MM.1S (cell line): ENCODE data around the gene TPCN1.

Source experiments
- DNase-seq: peaks from one replicate; pipeline ENCODE4 v3.0.0-alpha.2; 2015
- H2AFZ ChIP-seq: fragments of 300-600 bp; sonication (generic); 2 replicates; pipeline ENCODE4 v1.6.0; 2016; ENCODE audit warnings: antibody characterized with exemption, low read length
- H3F3A ChIP-seq: fragments of 300-600 bp; sonication (generic); 2 replicates; pipeline ENCODE4 v1.6.1; 2016; ENCODE audit warnings: mild to moderate bottlenecking, antibody characterized with exemption, low read length, moderate library complexity, mixed read lengths; ENCODE audit not compliant: insufficient read depth
- H3K27ac ChIP-seq: fragments of 300-600 bp; sonication (generic); 2 replicates; pipeline ENCODE4 v1.5.1; 2016; ENCODE audit warnings: mild to moderate bottlenecking, low read length
- H3K27me3 ChIP-seq: fragments of 300-600 bp; sonication (generic); replicated peaks from 2 replicates; pipeline ENCODE4 v1.6.0; 2016; ENCODE audit warnings: low read length; ENCODE audit not compliant: insufficient read depth
- H3K36me3 ChIP-seq: fragments of 300-600 bp; sonication (generic); replicated peaks from 2 replicates; pipeline ENCODE4 v1.6.1; 2016; ENCODE audit warnings: mild to moderate bottlenecking, low read length, mixed read lengths; ENCODE audit not compliant: insufficient read depth
- H3K4me1 ChIP-seq: fragments of 300-600 bp; sonication (generic); 2 replicates; pipeline ENCODE4 v1.6.1; 2016; ENCODE audit warnings: low read length, mixed read lengths
- H3K4me2 ChIP-seq: fragments of 300-600 bp; sonication (generic); 2 replicates; pipeline ENCODE4 v1.6.0; 2016; ENCODE audit warnings: low read depth, low read length
- H3K4me3 ChIP-seq: fragments of 300-600 bp; sonication (generic); 2 replicates; pipeline ENCODE4 v1.5.1; 2016; ENCODE audit warnings: low read length, mixed read lengths
- H3K79me2 ChIP-seq: fragments of 300-600 bp; sonication (generic); 2 replicates; pipeline ENCODE4 v1.6.1; 2016; ENCODE audit warnings: mixed run types, low read length, mixed read lengths
- H3K9ac ChIP-seq: fragments of 300-600 bp; sonication (generic); 2 replicates; pipeline ENCODE4 v1.6.1; 2016; ENCODE audit warnings: low read length, mixed read lengths
- H3K9me2 ChIP-seq: fragments of 300-600 bp; sonication (generic); replicated peaks from 2 replicates; pipeline ENCODE4 v1.6.1; 2016; ENCODE audit warnings: mild to moderate bottlenecking, low read length, mixed read lengths; ENCODE audit not compliant: insufficient read depth
- H3K9me3 ChIP-seq: fragments of 300-600 bp; sonication (generic); replicated peaks from 2 replicates; pipeline ENCODE4 v1.6.1; 2016; ENCODE audit warnings: mild to moderate bottlenecking, low read length, mixed read lengths; ENCODE audit not compliant: insufficient read depth
- H4K20me1 ChIP-seq: fragments of 300-600 bp; sonication (generic); 2 replicates; pipeline ENCODE4 v1.6.1; 2016; ENCODE audit warnings: mild to moderate bottlenecking, low read length, moderate library complexity, mixed read lengths; ENCODE audit not compliant: insufficient read depth
- EZH2 ChIP-seq: fragments of 300-600 bp; sonication (generic); optimal IDR thresholded peaks from 2 replicates; pipeline ENCODE3; 2017; ENCODE audit warnings: low read depth, mild to moderate bottlenecking, antibody characterized with exemption, low read length, mixed read lengths
- EZH2phosphoT487 ChIP-seq: fragments of 300-600 bp; sonication (generic); IDR thresholded peaks from 2 replicates; pipeline ENCODE4 v1.6.1; 2018; ENCODE audit warnings: antibody characterized with exemption, low read length
- TF ChIP-seq, protein P1 (sequence below): fragments of 300-600 bp; sonication (generic); IDR thresholded peaks from 2 replicates; pipeline ENCODE4 v1.5.1; 2016; ENCODE audit warnings: antibody characterized with exemption, low read length, mixed read lengths

The TPCN1 gene

DNA sequence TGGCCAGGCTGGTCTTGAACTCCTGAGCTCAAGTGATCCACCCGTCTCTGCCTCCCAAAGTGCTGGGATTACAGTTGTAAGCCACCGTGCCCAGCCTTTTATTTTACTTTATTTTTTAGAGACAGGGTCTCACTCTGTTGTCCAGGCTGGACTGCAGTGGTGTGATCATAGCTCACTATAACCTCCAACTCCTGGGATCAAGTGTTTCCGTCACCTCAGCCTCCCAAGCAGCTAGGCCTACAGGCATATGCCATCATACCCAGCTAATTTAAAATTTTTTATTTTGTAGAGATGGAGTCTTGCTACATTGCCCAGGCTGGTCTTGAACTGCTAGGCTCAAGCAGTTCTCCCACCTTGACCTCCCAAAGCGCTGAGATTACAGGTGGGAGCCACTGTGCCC, 3.7 kb downstream of the TPCN1 start:
- Histone ChIP-seq H3F3A (peaks cover 21% of the 10 kb centered on the region; the same call in 1 of the 2 replicates), H3K4me3 (no peak overlapping the region), H3K79me2 (peaks cover 19% of the 10 kb centered on the region), H3K9me2 (no peaks in the 10 kb centered on the region), H3K4me1 (peaks cover 13% of the 10 kb centered on the region), H3K9ac (no peak overlapping the region), H3K4me2 (no peak overlapping the region), H4K20me1 (no peaks in the 10 kb centered on the region), H3K9me3 (no peaks in the 10 kb centered on the region), H3K27me3 (no peaks in the 10 kb centered on the region), H2AFZ (no peak overlapping the region), H3K27ac (no peak overlapping the region), H3K36me3 (no peaks in the 10 kb centered on the region)
- TF ChIP-seq, protein P1, sequence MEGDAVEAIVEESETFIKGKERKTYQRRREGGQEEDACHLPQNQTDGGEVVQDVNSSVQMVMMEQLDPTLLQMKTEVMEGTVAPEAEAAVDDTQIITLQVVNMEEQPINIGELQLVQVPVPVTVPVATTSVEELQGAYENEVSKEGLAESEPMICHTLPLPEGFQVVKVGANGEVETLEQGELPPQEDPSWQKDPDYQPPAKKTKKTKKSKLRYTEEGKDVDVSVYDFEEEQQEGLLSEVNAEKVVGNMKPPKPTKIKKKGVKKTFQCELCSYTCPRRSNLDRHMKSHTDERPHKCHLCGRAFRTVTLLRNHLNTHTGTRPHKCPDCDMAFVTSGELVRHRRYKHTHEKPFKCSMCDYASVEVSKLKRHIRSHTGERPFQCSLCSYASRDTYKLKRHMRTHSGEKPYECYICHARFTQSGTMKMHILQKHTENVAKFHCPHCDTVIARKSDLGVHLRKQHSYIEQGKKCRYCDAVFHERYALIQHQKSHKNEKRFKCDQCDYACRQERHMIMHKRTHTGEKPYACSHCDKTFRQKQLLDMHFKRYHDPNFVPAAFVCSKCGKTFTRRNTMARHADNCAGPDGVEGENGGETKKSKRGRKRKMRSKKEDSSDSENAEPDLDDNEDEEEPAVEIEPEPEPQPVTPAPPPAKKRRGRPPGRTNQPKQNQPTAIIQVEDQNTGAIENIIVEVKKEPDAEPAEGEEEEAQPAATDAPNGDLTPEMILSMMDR, result no peak
- no peak for TF ChIP-seq EZH2phosphoT487
- no peak for TF ChIP-seq EZH2
- DNase-seq, result no peak

GRCh38 chr12:113226696-113227568, 5.7 kb downstream of the TPCN1 start:
- Histone ChIP-seq H2AFZ (no peak overlapping the region), H3K27me3 (no peaks in the 10 kb centered on the region), H4K20me1 (no peaks in the 10 kb centered on the region), H3K4me1 (peaks cover 21% of the 10 kb centered on the region), H3K9me3 (no peaks in the 10 kb centered on the region), H3K36me3 (no peaks in the 10 kb centered on the region), H3K79me2 (peaks cover 18% of the 10 kb centered on the region), H3F3A (peaks cover 23% of the 10 kb centered on the region; the same call in 1 of the 2 replicates), H3K9me2 (no peaks in the 10 kb centered on the region), H3K4me3 (no peak overlapping the region), H3K9ac (no peak overlapping the region), H3K27ac (no peak overlapping the region), H3K4me2 (no peak overlapping the region)
- no peak for DNase-seq
- TF ChIP-seq, protein P1, result no peak
- no peak for TF ChIP-seq EZH2phosphoT487
- no peak for TF ChIP-seq EZH2

DNA sequence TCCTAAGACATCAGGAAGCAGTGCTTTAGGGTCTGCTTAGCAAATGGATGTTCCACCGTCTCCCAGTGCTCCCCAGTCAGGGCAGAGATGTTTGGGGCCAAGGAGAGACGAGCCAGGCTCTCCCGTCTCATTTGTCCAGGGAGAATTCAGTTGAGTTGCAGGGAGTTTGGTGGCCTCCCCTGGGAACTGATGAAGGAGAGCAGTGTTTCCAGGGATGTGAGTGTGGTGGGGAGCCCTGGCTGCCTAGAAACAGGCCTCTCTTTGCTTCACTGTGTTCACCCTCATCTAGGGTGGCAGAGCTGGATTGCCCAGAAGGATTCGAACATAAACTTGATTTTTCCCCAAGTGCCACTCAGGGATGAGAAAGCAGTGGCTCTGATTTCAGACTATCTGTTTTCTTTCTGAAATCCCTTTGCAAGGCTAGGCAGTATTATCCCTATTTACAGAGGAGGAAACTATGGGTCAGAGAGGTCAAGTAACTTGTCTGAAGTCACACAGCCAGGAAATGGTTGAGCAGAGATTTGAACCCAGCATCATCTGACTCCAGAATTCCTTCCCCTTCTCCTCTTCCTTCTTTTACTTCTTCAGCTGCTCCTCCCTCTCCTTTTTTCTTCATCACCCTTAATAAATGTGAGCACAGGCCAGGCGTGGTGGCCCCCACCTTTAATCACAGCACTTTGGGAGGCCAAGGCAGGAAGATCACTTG, 6.6 kb downstream of the TPCN1 start:
- Histone ChIP-seq H4K20me1 (no peaks in the 10 kb centered on the region), H3K4me1 (peaks cover 21% of the 10 kb centered on the region), H3K27me3 (no peaks in the 10 kb centered on the region), H3K4me2 (no peak overlapping the region), H3K9me2 (no peaks in the 10 kb centered on the region), H3F3A (peaks cover 15% of the 10 kb centered on the region; the same call in 1 of the 2 replicates), H3K9me3 (no peaks in the 10 kb centered on the region), H3K79me2 (peaks cover 9% of the 10 kb centered on the region), H2AFZ (no peak overlapping the region), H3K27ac (no peak overlapping the region), H3K4me3 (no peak overlapping the region), H3K9ac (no peak overlapping the region), H3K36me3 (no peaks in the 10 kb centered on the region)
- DNase-seq, result no peak
- TF ChIP-seq EZH2phosphoT487 (no peak), EZH2 (no peak)
- TF ChIP-seq, protein P1, result no peak
